Endothelial cell of umbilical vein (primary cell): ENCODE results near the gene CEACAM3. TPM values are rescaled to one million over a fixed set of nuclear protein-coding genes. Genes with fewer than 3 reads are reported as not detected.

ENCODE experiments used
- BruUV-seq: library from RNA; stranded (reverse); fragments of 400-500 nt; replicated peaks from 2 replicates; lab custom pipeline; 2021; lab: Mats Ljungman, UMichigan
- CTCF ChIA-PET: fragments of 300-600, 350-600 bp; sonication (Branson Sonifier 250); formaldehyde crosslinking; loops from one replicate; lab custom pipeline; 2021; ENCODE audit warnings: antibody characterized with exemption, inconsistent platforms; lab: Charles Lee
- POLR2A ChIA-PET: fragments of 300-600, 350-600 bp; sonication (Branson Sonifier 250); formaldehyde crosslinking; loops from one replicate; lab custom pipeline; 2021; ENCODE audit warnings: antibody characterized with exemption, inconsistent platforms; lab: Charles Lee
- DNase-seq: peaks from one replicate; pipeline ENCODE4 v3.0.0-alpha.2; 2011; ENCODE audit warnings: low read depth, low spot score
- FAIRE-seq: peaks from 2 replicates; lab custom pipeline; 2011; peaks lifted over from hg19 to GRCh38; lab: Jason Lieb, UNC
- H2AFZ ChIP-seq: 2 replicates; pipeline ENCODE4 v1.6.0; 2012; ENCODE audit warnings: low read depth, low read length, control low read depth, inconsistent platforms
- H3K27ac ChIP-seq: 2 replicates; pipeline ENCODE4 v1.5.1; 2011; ENCODE audit warnings: low read depth, mild to moderate bottlenecking, control low read depth, low read length, moderate library complexity; ENCODE audit not compliant: insufficient read depth
- H3K27me3 ChIP-seq, 2 experiments: 2 replicates each; pipeline versions ENCODE4 v1.6.0 to v1.6.1; 2011; ENCODE audit warnings: low read length in 2 of 2, mixed read lengths in 1 of 2; ENCODE audit not compliant: control insufficient read depth in 2 of 2, insufficient read depth in 2 of 2
- H3K36me3 ChIP-seq, 2 experiments: 2 replicates in 1 of 2; 3 replicates in 1 of 2; pipeline ENCODE4 v1.5.1; 2011; ENCODE audit warnings: low read length in 2 of 2, mild to moderate bottlenecking in 1 of 2, moderate library complexity in 1 of 2; ENCODE audit not compliant: control insufficient read depth in 2 of 2, insufficient read depth in 2 of 2; ENCODE audit errors: extremely low read depth in 1 of 2
- H3K4me1 ChIP-seq: 3 replicates; pipeline ENCODE4 v1.5.1; 2011; ENCODE audit warnings: mild to moderate bottlenecking, low read length; ENCODE audit not compliant: control insufficient read depth, insufficient read depth; ENCODE audit errors: extremely low read depth
- H3K4me2 ChIP-seq: 2 replicates; pipeline ENCODE4 v1.6.1; 2011; ENCODE audit warnings: low read length, control low read depth, mixed read lengths; ENCODE audit not compliant: insufficient read depth
- H3K4me3 ChIP-seq, 3 experiments: fragments of 200-600 bp in 1 of 3; sonication (generic), shearing (Covaris generic) in 1 of 3; replicated peaks in 1 of 3; 2 replicates each; pipeline ENCODE4 v1.5.1; 2011 to 2016; ENCODE audit warnings: control low read depth in 3 of 3, low read length in 3 of 3, mild to moderate bottlenecking in 2 of 3, inconsistent platforms in 1 of 3, low read depth in 1 of 3, moderate library complexity in 1 of 3; ENCODE audit not compliant: insufficient read depth in 1 of 3
- H3K79me2 ChIP-seq: 2 replicates; pipeline ENCODE4 v1.6.0; 2012; ENCODE audit warnings: low read length, inconsistent platforms; ENCODE audit not compliant: control insufficient read depth, insufficient read depth
- H3K9ac ChIP-seq: replicated peaks from 2 replicates; pipeline ENCODE3; 2011; ENCODE audit warnings: low read length, control low read depth; ENCODE audit not compliant: insufficient read depth; ENCODE audit errors: extremely low read depth
- H3K9me1 ChIP-seq: replicated peaks from 3 replicates; pipeline ENCODE4 v1.6.0; 2011; ENCODE audit warnings: mild to moderate bottlenecking, low read length; ENCODE audit not compliant: control insufficient read depth, insufficient read depth; ENCODE audit errors: extremely low read depth
- H3K9me3 ChIP-seq: replicated peaks from 2 replicates; pipeline ENCODE4 v1.5.1; 2012; ENCODE audit warnings: low read length, inconsistent platforms; ENCODE audit not compliant: control insufficient read depth, insufficient read depth
- H4K20me1 ChIP-seq: replicated peaks from 2 replicates; pipeline ENCODE3; 2011; ENCODE audit warnings: mild to moderate bottlenecking, low read length; ENCODE audit not compliant: control insufficient read depth, insufficient read depth; ENCODE audit errors: extremely low read depth
- EZH2 ChIP-seq: IDR thresholded peaks from 2 replicates; pipeline ENCODE4 v1.6.1; 2012; ENCODE audit warnings: borderline replicate concordance, low read depth, mild to moderate bottlenecking, moderate library complexity, low read length, inconsistent platforms; ENCODE audit not compliant: severe bottlenecking
- FOS ChIP-seq: IDR thresholded peaks from 2 replicates; pipeline ENCODE4 v1.6.1; 2011; ENCODE audit warnings: mild to moderate bottlenecking, low read length, moderate library complexity, borderline replicate concordance; ENCODE audit not compliant: insufficient read depth
- GATA2 ChIP-seq: IDR thresholded peaks from 2 replicates; pipeline ENCODE4 v1.7.0; 2011; ENCODE audit warnings: low read depth, mild to moderate bottlenecking, moderate library complexity, mixed read lengths, low read length; ENCODE audit not compliant: insufficient read length, insufficient read depth
- JUN ChIP-seq: IDR thresholded peaks from 2 replicates; pipeline ENCODE4 v1.6.1; 2011; ENCODE audit warnings: borderline replicate concordance, low read depth; ENCODE audit not compliant: insufficient read length, insufficient read depth
- MYC ChIP-seq: IDR thresholded peaks from one replicate; pipeline ENCODE4 v1.6.1; 2011; ENCODE audit warnings: mild to moderate bottlenecking, low read depth, low read length
- POLR2A ChIP-seq: IDR thresholded peaks from 2 replicates; pipeline ENCODE4 v1.6.1; 2012; ENCODE audit warnings: low read depth, mild to moderate bottlenecking, control low read depth, low read length
- POLR2AphosphoS5 ChIP-seq: IDR thresholded peaks from 2 replicates; pipeline ENCODE4 v1.6.1; 2012; ENCODE audit warnings: low read depth, mild to moderate bottlenecking, control low read depth, low read length, moderate library complexity; ENCODE audit not compliant: insufficient read depth
- dilution Hi-C: fragments of 300-500 bp; cut with MboI; formaldehyde crosslinking; loops from one replicate; pipeline ENCODE4 v1.15.0; 2019; ENCODE audit warnings: low sequenced_read_pairs; ENCODE audit not compliant: extremely low pct_ligation_motif_present
- intact Hi-C: fragments of 100-400 bp; cut with micrococcal nuclease; formaldehyde crosslinking; loops from one replicate; pipeline ENCODE4 v1.10.0; 2022
- polyA plus RNA-seq, 4 experiments: library from polyadenylated mRNA; depleted of rRNA in 3 of 4; stranded (reverse) in 3 of 4; unstranded in 1 of 4; fragments of >200 nt; gene quantifications; 2 replicates each; pipeline versions ENCODE4 v1.2.1 to v1.2.3, GENCODE V29; 2011 to 2012; ENCODE audit warnings: missing spikeins in 1 of 4
- total RNA-seq: library from RNA; stranded (reverse); gene quantifications from 2 replicates; pipeline ENCODE4 v1.2.3, GENCODE V29; 2021
- TF ChIP-seq, protein P1 (sequence below), 2 donors: IDR thresholded peaks; 1 replicate in 1 of 2; 2 replicates in 1 of 2; pipeline ENCODE4 v1.5.1; 2011; ENCODE audit warnings: low read length in 2 of 2, mild to moderate bottlenecking in 2 of 2, moderate library complexity in 2 of 2, control low read depth in 1 of 2, inconsistent platforms in 1 of 2, low read depth in 1 of 2; ENCODE audit not compliant: insufficient read depth in 1 of 2; ENCODE audit errors: extremely low read depth in 1 of 2
- TF ChIP-seq, protein P2 (sequence below): IDR thresholded peaks from 2 replicates; pipeline ENCODE4 v1.6.1; 2011; ENCODE audit not compliant: insufficient read depth, insufficient read length

CEACAM3 gene
- total and polyA plus RNA-seq, 2 donors (not counting 3 experiments of a cell fraction or from before 2014, with no cell fraction given): not detected

DNA sequence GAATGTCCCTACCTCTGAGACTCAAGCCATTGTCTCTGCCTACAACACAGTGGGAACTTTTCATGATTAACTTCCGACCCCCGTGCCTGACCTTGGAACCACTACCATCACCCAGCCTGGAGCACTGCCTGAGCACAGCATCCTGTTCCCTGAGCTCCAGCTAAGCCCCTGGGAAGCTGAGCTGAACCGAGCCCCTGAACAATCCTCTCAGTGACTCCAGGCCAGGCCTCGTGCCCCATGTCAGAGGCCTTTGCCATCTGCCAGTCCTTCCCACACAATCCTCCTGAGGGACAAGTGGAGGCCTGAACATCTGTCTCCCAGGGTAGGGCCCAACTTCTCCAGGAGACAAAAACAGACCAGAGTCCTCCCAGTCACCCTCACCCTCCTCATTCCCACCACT, 17.5 kb downstream of the CEACAM3 start:
- Histone ChIP-seq H3K4me2 (no peak overlapping the region), H3K9me3 (no peaks in the 10 kb centered on the region), H4K20me1 (no peaks in the 10 kb centered on the region), H3K27me3 (no peaks in the 10 kb centered on the region), H3K9ac (no peak overlapping the region), H3K9me1 (no peaks in the 10 kb centered on the region), H3K4me3 (no peak overlapping the region), H3K4me1 (no peaks in the 10 kb centered on the region), H3K79me2 (no peaks in the 10 kb centered on the region), H2AFZ (no peak overlapping the region), H3K27ac (no peak overlapping the region), H3K36me3 (no peaks in the 10 kb centered on the region)
- dilution Hi-C loops: no loop called here
- ChIA-PET POLR2A (no interaction called here), CTCF (interaction anchor here (1.4 to 3.8 kb wide), 3 partner anchors 19 to 61 kb away, joined by 5 to 17 read pairs (median 9); no protein-coding TSS in a partner anchor)
- intact Hi-C loops: no loop called here
- TF ChIP-seq GATA2 (no peak), POLR2AphosphoS5 (no peak), EZH2 (no peak), JUN (no peak), FOS (no peak), MYC (no peak), POLR2A (no peak)
- TF ChIP-seq, protein P1, sequence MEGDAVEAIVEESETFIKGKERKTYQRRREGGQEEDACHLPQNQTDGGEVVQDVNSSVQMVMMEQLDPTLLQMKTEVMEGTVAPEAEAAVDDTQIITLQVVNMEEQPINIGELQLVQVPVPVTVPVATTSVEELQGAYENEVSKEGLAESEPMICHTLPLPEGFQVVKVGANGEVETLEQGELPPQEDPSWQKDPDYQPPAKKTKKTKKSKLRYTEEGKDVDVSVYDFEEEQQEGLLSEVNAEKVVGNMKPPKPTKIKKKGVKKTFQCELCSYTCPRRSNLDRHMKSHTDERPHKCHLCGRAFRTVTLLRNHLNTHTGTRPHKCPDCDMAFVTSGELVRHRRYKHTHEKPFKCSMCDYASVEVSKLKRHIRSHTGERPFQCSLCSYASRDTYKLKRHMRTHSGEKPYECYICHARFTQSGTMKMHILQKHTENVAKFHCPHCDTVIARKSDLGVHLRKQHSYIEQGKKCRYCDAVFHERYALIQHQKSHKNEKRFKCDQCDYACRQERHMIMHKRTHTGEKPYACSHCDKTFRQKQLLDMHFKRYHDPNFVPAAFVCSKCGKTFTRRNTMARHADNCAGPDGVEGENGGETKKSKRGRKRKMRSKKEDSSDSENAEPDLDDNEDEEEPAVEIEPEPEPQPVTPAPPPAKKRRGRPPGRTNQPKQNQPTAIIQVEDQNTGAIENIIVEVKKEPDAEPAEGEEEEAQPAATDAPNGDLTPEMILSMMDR (IDR thresholded peaks at IDR 0.05; ENCODE audit: extremely low read depth in 1 of 2, insufficient read depth in 1 of 2, low read depth in 1 of 2, low read length in 2 of 2): no peak
- TF ChIP-seq, protein P2, sequence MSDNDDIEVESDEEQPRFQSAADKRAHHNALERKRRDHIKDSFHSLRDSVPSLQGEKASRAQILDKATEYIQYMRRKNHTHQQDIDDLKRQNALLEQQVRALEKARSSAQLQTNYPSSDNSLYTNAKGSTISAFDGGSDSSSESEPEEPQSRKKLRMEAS: no peak
- no peak for FAIRE-seq
- no peak for DNase-seq
- no TSS peak for BruUV-seq
